ENCODE results near the gene MAP1LC3B.

DNA sequence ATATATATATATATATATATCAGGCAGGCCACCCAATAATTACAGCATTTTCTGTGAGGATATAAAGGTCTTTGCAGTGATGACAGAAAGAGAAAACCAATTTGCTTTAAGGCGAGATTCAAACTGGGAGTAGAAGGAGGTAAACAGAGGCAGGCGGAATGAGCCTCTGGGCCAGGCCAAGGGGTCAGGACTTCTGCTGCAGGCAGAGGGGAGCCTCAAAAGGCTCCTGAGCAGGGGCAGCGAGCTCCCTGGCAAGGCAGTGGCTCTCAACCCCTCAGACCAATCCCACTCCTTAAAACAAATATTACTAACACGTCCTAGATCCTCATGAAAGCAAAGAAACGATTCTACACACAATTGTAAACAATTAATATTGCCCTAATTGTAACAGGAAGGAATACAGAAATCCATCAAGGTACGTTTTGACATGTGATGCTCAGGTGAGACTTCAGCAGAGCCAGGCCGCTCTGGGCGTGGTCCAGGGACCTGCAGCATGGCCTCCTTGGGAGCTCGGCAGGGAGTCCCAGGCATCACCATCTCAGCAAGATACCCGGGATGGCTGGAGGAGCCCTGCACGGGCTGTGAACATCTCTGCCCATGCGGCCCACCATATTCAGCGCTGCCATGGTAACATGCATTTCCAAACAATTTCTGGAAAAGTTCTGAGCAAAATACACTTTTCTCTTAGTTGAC is 27.0 kb upstream of the MAP1LC3B start:
- TF ChIP-seq, protein P1, sequence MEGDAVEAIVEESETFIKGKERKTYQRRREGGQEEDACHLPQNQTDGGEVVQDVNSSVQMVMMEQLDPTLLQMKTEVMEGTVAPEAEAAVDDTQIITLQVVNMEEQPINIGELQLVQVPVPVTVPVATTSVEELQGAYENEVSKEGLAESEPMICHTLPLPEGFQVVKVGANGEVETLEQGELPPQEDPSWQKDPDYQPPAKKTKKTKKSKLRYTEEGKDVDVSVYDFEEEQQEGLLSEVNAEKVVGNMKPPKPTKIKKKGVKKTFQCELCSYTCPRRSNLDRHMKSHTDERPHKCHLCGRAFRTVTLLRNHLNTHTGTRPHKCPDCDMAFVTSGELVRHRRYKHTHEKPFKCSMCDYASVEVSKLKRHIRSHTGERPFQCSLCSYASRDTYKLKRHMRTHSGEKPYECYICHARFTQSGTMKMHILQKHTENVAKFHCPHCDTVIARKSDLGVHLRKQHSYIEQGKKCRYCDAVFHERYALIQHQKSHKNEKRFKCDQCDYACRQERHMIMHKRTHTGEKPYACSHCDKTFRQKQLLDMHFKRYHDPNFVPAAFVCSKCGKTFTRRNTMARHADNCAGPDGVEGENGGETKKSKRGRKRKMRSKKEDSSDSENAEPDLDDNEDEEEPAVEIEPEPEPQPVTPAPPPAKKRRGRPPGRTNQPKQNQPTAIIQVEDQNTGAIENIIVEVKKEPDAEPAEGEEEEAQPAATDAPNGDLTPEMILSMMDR (IDR thresholded peaks at IDR 0.05) = no peak
- no peak for TF ChIP-seq POLR2A (IDR thresholded peaks at IDR 0.05)
